ENCODE results near the gene ABCA3. TPM values are rescaled to one million over a fixed set of nuclear protein-coding genes. Genes with fewer than 3 reads are reported as not detected.
A peak's percentile ranks its signal among the peaks of the same experiment; 100 is the strongest.

ABCA3 gene
- total RNA-seq, 2 experiments from 2014 or later = 7.0 to 7.7 TPM

- CTCF ChIA-PET = no interaction called here
- no peak for DNase-seq
These were observed 41.9 kb downstream of the ABCA3 start for GRCh38 chr16:2298621-2299020.

GRCh38 chr16:2297506-2297860, 43.0 kb downstream of the ABCA3 start:
- no peaks in the 10 kb centered on the region for H3K27me3 ChIP-seq (ENCODE audit: control insufficient read depth in 1 of 2, insufficient read depth in 2 of 2, low read length in 2 of 2)
- CTCF ChIA-PET = no interaction called here
- Mint-ChIP-seq H3K9me3 (no peaks in the 10 kb centered on the region), H3K4me1 (ENCODE audit: low read depth) (no peaks in the 10 kb centered on the region), H3K27me3 (no peaks in the 10 kb centered on the region), H3K4me3 (no peak overlapping the region), H3K36me3 (ENCODE audit: low read depth) (peaks cover 7% of the 10 kb centered on the region), H3K27ac (no peak overlapping the region)
- peaks cover 3% of the 10 kb centered on the region for H3K4me1 ChIP-seq (ENCODE audit: insufficient read depth, low read length)
- H3K27ac ChIP-seq (ENCODE audit: low read depth in 1 of 2, low read length in 2 of 2) = no peak overlapping the region
- intact Hi-C loops (cut with DNase I, micrococcal nuclease) = no loop called here
- POLR2A ChIA-PET = no interaction called here
- no peaks in the 10 kb centered on the region for H3K9me3 ChIP-seq (ENCODE audit: control insufficient read depth in 1 of 2, insufficient read depth in 1 of 2, low read length in 2 of 2)
- DNase-seq = no peak
- ATAC-seq (ENCODE audit: poor library complexity) = no peak
- no peak overlapping the region for H3K4me3 ChIP-seq (ENCODE audit: low read length)
- H3K36me3 ChIP-seq (ENCODE audit: insufficient read depth, low read length) = peaks cover 2% of the 10 kb centered on the region
- TF ChIP-seq CTCF (IDR thresholded peaks at IDR 0.05) = no peak

More at GRCh38 chr16:2298621-2299020, 41.9 kb downstream of the ABCA3 start:
- no peaks in the 10 kb centered on the region for H3K9me3 Mint-ChIP-seq
- Histone ChIP-seq H3K4me1 (ENCODE audit: insufficient read depth, low read length) (peaks cover 3% of the 10 kb centered on the region), H3K4me3 (ENCODE audit: low read length) (no peak overlapping the region), H3K9me3 (ENCODE audit: control insufficient read depth in 1 of 2, insufficient read depth in 1 of 2, low read length in 2 of 2) (no peaks in the 10 kb centered on the region), H3K27me3 (ENCODE audit: control insufficient read depth in 1 of 2, insufficient read depth in 2 of 2, low read length in 2 of 2) (no peaks in the 10 kb centered on the region), H3K27ac (ENCODE audit: low read depth in 1 of 2, low read length in 2 of 2) (no peak overlapping the region), H3K36me3 (ENCODE audit: insufficient read depth, low read length) (peaks cover 2% of the 10 kb centered on the region)
- H3K36me3 Mint-ChIP-seq (ENCODE audit: low read depth) = peaks cover 7% of the 10 kb centered on the region
- no peaks in the 10 kb centered on the region for H3K27me3 Mint-ChIP-seq
- POLR2A ChIA-PET = no interaction called here
- TF ChIP-seq CTCF (IDR thresholded peaks at IDR 0.05) = no peak
- no peak for ATAC-seq (ENCODE audit: poor library complexity)
- no peaks in the 10 kb centered on the region for H3K4me1 Mint-ChIP-seq (ENCODE audit: low read depth)
- intact Hi-C loops (cut with DNase I, micrococcal nuclease) = no loop called here
- no peak overlapping the region for H3K4me3 Mint-ChIP-seq
- H3K27ac Mint-ChIP-seq = no peak overlapping the region

- no peaks in the 10 kb centered on the region for H3K9me3 Mint-ChIP-seq
- DNase-seq (peak in 2 of 14 experiments; percentile 1 to 22), ATAC-seq (ENCODE audit: poor library complexity) (no peak)
- H3K4me1 ChIP-seq (ENCODE audit: insufficient read depth, low read length) = peaks cover 3% of the 10 kb centered on the region
- no peaks in the 10 kb centered on the region for H3K27me3 Mint-ChIP-seq
- H3K36me3 Mint-ChIP-seq (ENCODE audit: low read depth) = peaks cover 7% of the 10 kb centered on the region
- H3K4me3 ChIP-seq (ENCODE audit: low read length) = no peak overlapping the region
- no peak overlapping the region for H3K4me3 Mint-ChIP-seq
- no peaks in the 10 kb centered on the region for H3K4me1 Mint-ChIP-seq (ENCODE audit: low read depth)
- ChIA-PET POLR2A (no interaction called here), CTCF (no interaction called here)
- no peak overlapping the region for H3K27ac Mint-ChIP-seq
- H3K27me3 ChIP-seq (ENCODE audit: control insufficient read depth in 1 of 2, insufficient read depth in 2 of 2, low read length in 2 of 2) = no peaks in the 10 kb centered on the region
- no peak overlapping the region for H3K27ac ChIP-seq (ENCODE audit: low read depth in 1 of 2, low read length in 2 of 2)
- intact Hi-C loops (cut with DNase I, micrococcal nuclease) = no loop called here
- peaks cover 2% of the 10 kb centered on the region for H3K36me3 ChIP-seq (ENCODE audit: insufficient read depth, low read length)
- TF ChIP-seq CTCF (IDR thresholded peaks at IDR 0.05) = no peak
- H3K9me3 ChIP-seq (ENCODE audit: control insufficient read depth in 1 of 2, insufficient read depth in 1 of 2, low read length in 2 of 2) = no peaks in the 10 kb centered on the region
These were observed 43.6 kb downstream of the ABCA3 start for GRCh38 chr16:2296661-2297505.
